Aorta (tissue), 5 donors: ENCODE data around the gene INPPL1. TPM values are rescaled to one million over a fixed set of nuclear protein-coding genes. Genes with fewer than 3 reads are reported as not detected.

Experiments
- ATAC-seq: fragments of 200-7000 bp; cut with Tn5 transposase; one replicate; pipeline ENCODE4 v1.9.1; 2022; ENCODE audit warnings: moderate library complexity; ENCODE audit not compliant: low FRiP score
- DNase-seq, 2 donors: peaks; one replicate each; pipeline ENCODE4 v3.0.0-alpha.2; 2020
- H3K27ac ChIP-seq, 2 donors: one replicate each; pipeline ENCODE4 v1.5.1; 2013; ENCODE audit warnings: low read length in 2 of 2, mild to moderate bottlenecking in 2 of 2, moderate library complexity in 2 of 2, control low read depth in 1 of 2, inconsistent platforms in 1 of 2, low read depth in 1 of 2
- H3K27me3 ChIP-seq, 2 donors: one replicate each; pipeline ENCODE4 v1.6.1; 2013; ENCODE audit warnings: control low read depth in 1 of 2, low read length in 1 of 2, mild to moderate bottlenecking in 1 of 2, moderate library complexity in 1 of 2; ENCODE audit not compliant: insufficient read depth in 2 of 2, control insufficient read depth in 1 of 2
- H3K36me3 ChIP-seq, 2 donors: one replicate each; pipeline ENCODE4 v1.6.1; 2013; ENCODE audit warnings: control low read depth in 1 of 2, low read length in 1 of 2, mild to moderate bottlenecking in 1 of 2; ENCODE audit not compliant: insufficient read depth in 2 of 2, control insufficient read depth in 1 of 2
- H3K4me1 ChIP-seq, 2 donors: one replicate each; pipeline ENCODE4 v1.6.1; 2013; ENCODE audit warnings: low read length in 2 of 2, control low read depth in 1 of 2, mild to moderate bottlenecking in 1 of 2, moderate library complexity in 1 of 2; ENCODE audit not compliant: insufficient read depth in 2 of 2, control insufficient read depth in 1 of 2
- H3K4me3 ChIP-seq, 2 donors: one replicate each; pipeline ENCODE4 v1.5.1; 2013; ENCODE audit warnings: low read length in 2 of 2, control low read depth in 1 of 2, mild to moderate bottlenecking in 1 of 2
- H3K9me3 ChIP-seq: one replicate; pipeline ENCODE4 v1.6.1; 2013; ENCODE audit warnings: mild to moderate bottlenecking, low read length; ENCODE audit not compliant: control insufficient read depth
- WGBS, 2 donors: extraction: QIAGEN DNeasy Blood & Tissue Kit; methylation state at CpG; one replicate each; pipeline ENCODE4 v1.1.7; 2013; 5-methylcytosine and 5-hydroxymethylcytosine counted together
- intact Hi-C, 2 donors: fragments of 100-400 bp; cut with DNase I; formaldehyde crosslinking; loops; one replicate each; pipeline versions ENCODE4 v1.14.2 to v1.15.0; 2022
- polyA plus RNA-seq, 2 donors: library from polyadenylated mRNA; stranded (reverse); fragments of 200-250 nt; gene quantifications; one replicate each; pipeline ENCODE4 v1.2.3, GENCODE V29; 2013
- total RNA-seq, 2 donors: library from RNA; stranded (reverse); fragmentation: NEBNext Ultra II Directional; extraction: Animal tissue kit (Norgen Biotek cat#: 25700); gene quantifications; one replicate each; pipeline ENCODE4 v1.2.1, GENCODE V29; 2021
- donor health status: healthy with polysubstance abuse.
- donor health status: Bipolar disorder and iron deficiency.
- donor health status: DM: no; HTN: no; CAD: no.
- donor health status: DM: no; HTN: no; CAD: no.
- donor health status: DM: yes; HTN: yes; CAD: no.

INPPL1 gene
- total and polyA plus RNA-seq, 4 donors, result 21.9 to 166 (median 132) TPM

DNA sequence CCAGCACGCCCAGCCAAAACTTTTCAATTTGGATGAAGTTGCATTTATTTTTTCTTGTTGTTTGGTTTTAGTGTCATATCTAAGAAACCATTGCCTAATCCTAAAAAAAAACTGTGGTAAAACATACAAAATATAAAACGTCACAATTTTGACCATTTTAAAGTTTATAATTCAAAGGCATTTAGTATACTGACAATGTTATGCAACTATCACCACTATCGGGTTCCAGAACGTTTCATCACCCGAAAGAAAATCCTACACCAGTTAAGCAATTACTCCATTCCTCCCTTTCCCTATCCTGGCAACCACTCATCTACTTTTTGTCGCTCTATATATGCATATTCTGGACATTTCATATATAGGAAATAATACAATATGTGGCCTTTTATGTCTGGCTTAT, 49.9 kb downstream of the INPPL1 start:
- 82 to 85% methylated on average over 6 of the region's 6 CpGs for WGBS, 2 donors

DNA sequence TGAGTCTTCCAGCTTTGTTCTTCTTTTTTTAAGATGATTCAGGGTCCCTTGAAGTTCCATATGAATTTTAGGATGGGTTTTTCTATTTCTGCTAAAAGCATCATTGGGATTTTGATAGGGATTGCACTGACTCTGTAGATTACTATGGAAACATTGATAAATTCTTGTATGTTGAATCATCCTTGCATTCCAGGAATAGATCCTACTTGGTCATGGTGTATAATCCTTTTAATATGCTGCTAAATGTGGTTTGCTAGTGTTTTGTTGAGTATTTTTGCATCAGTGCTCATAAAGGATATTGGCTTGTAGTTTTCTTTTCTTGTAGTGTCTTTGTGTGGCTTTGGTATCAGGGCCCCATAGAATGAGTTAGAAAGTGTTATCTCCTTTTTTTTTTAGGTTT, 54.3 kb downstream of the INPPL1 start:
- Histone ChIP-seq H3K9me3 (peaks cover 2% of the 10 kb centered on the region), H3K27me3 (no peaks in the 10 kb centered on the region), H3K36me3 (no peaks in the 10 kb centered on the region), H3K4me1 (no peaks in the 10 kb centered on the region), H3K27ac (no peak overlapping the region), H3K4me3 (no peak overlapping the region)
- ATAC-seq (no peak), DNase-seq (no peak)
- intact Hi-C loops, result no loop called here

More for the DNA sequence above, 49.9 kb downstream of the INPPL1 start:
- Histone ChIP-seq H3K4me3 (no peak overlapping the region), H3K4me1 (no peaks in the 10 kb centered on the region), H3K9me3 (no peaks in the 10 kb centered on the region), H3K27me3 (no peaks in the 10 kb centered on the region), H3K36me3 (no peaks in the 10 kb centered on the region), H3K27ac (no peak overlapping the region)
- DNase-seq, result no peak
- ATAC-seq, result no peak
- intact Hi-C loops, result no loop called here

DNA sequence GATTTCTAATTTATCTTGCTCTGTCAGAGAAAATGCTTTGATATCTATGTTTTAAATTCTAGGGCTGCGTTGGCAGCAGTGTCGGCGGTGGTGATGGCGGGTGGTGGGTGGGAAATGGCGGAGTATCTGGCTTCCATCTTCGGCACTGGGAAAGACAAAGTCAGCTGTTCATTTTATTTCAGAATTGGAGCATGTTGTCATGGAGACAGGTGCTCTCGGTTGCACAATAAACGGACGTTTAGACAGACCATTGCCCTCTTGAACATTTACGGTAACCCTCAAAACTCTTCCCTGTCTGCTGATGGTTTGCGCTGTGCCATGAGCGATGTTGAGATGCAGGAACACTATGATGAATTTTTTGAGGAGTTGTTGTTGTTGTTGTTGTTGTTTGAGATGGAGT, 55.5 kb downstream of the INPPL1 start:
- intact Hi-C loops, result no loop called here
- Histone ChIP-seq H3K27me3 (no peaks in the 10 kb centered on the region), H3K9me3 (peaks cover 2% of the 10 kb centered on the region), H3K27ac (no peak overlapping the region), H3K4me3 (no peak overlapping the region), H3K4me1 (no peaks in the 10 kb centered on the region), H3K36me3 (no peaks in the 10 kb centered on the region)
- DNase-seq (no peak), ATAC-seq (no peak)
- 91 to 94% methylated on average over 12 of the region's 12 CpGs for WGBS, 2 donors

DNA sequence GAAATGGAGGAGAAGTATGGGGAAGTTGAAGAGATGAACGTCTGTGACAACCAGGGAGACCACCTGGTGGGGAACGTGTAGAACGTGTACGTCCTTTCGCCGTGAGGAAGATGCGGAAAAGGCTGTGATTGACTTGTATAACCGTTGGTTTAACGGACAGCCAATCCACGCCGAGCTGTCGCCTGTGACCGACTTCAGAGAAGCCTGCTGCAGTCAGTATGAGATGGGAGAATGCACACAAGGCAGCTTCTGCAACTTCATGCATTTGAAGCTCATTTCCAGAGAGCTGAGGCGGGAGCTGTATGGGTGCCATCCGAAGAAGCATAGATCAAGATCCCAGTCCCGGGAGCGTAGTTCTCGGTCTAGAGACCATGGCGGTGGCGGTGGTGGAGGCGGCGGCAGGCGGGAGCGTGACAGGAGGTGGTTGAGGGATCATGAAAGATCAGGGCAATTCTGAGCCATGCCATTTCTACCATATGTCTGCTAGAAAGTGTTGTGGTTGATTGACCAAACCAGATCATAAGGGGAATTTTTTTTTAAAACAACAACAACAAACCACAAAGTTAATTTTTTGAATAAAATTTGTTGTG, 56.3 kb downstream of the INPPL1 start:
- 94 to 95% methylated on average over 24 of the region's 24 CpGs for WGBS, 2 donors
- H3K36me3 ChIP-seq, result no peaks in the 10 kb centered on the region
- DNase-seq, result no peak
- peaks cover 2% of the 10 kb centered on the region for H3K9me3 ChIP-seq
- no peak overlapping the region for H3K27ac ChIP-seq
- intact Hi-C loops, result no loop called here
- no peaks in the 10 kb centered on the region for H3K4me1 ChIP-seq
- no peak for ATAC-seq
- no peak overlapping the region for H3K4me3 ChIP-seq
- H3K27me3 ChIP-seq, result no peaks in the 10 kb centered on the region

DNA sequence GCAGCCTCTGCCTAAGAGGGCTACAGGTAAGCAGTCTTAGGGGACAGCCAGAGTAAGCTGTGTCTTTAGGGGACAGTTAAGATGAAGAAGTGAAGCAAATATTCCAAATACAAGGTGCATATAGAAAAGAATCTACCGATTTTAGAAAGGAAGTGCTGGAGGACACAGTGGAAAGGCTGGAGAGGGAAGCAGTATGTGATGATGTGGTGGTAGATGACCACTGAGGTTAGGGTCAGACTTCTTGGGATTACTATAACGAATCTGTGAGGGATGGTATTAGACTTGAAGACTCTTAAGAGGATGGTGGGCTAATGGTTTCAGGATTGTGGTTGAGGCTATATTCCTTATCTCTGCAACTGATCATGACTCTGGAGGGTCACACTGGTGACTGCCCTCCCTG, 59.4 kb downstream of the INPPL1 start:
- Histone ChIP-seq H3K4me3 (no peak overlapping the region), H3K4me1 (no peaks in the 10 kb centered on the region), H3K27ac (no peak overlapping the region), H3K9me3 (peaks cover 2% of the 10 kb centered on the region), H3K36me3 (no peaks in the 10 kb centered on the region), H3K27me3 (no peaks in the 10 kb centered on the region)
- intact Hi-C loops, result no loop called here
- no peak for DNase-seq
- WGBS, 2 donors, result 80% methylated on average over 2 of the region's 2 CpGs
- no peak for ATAC-seq

DNA sequence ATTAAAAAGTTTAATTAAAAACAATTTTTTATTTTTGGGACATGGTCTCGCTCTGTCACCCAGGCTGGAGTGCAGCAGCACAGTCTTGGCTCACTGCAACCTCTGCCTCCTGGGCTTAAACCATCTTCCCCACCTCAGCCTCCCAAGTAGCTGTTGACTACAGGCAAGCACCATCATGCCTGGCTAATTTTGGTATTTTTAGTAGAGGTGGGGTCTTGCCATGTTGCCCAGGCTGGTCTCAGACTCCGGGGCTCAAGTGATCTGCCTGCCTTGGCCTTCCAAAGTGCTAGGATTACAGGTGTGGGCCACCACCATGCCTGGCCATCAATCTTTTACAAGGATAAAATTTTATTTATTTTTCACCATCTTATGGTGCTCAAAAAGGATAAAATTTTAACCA, 62.7 kb downstream of the INPPL1 start:
- WGBS, 2 donors, result 91 to 95% methylated on average over 2 of the region's 2 CpGs
- H3K27me3 ChIP-seq, result no peaks in the 10 kb centered on the region

More for the DNA sequence above, 62.7 kb downstream of the INPPL1 start:
- no peak for DNase-seq
- Histone ChIP-seq H3K4me1 (no peaks in the 10 kb centered on the region), H3K9me3 (no peaks in the 10 kb centered on the region), H3K4me3 (no peak overlapping the region), H3K27ac (no peak overlapping the region), H3K36me3 (no peaks in the 10 kb centered on the region)
- no peak for ATAC-seq
- intact Hi-C loops, result no loop called here

Other genes with a start within 250 kb of the INPPL1 start
- 10 to 100 TPM; 13.0 to 24.8 TPM for gene IL18BP, start 225.9 kb upstream of the INPPL1 start, total RNA-seq
- gene IL18BP, start 225.9 kb upstream of the INPPL1 start, polyA plus RNA-seq, result 10 to 100 TPM in 1 of 2 donors, 1 to 10 TPM in 1; 7.8 to 12.5 TPM
- 100 to 1,000 TPM; 150 to 241 TPM for gene NUMA1, start 144.2 kb upstream of the INPPL1 start, total RNA-seq
- 100 to 1,000 TPM in 1 of 2 donors, 10 to 100 TPM in 1; 40.4 to 322 TPM for gene NUMA1, start 144.2 kb upstream of the INPPL1 start, polyA plus RNA-seq
- 1 to 10 TPM; 6.6 to 8.5 TPM for gene LRRC51, start 143.9 kb upstream of the INPPL1 start, total RNA-seq
- 10 to 100 TPM in 1 of 2 donors, 1 to 10 TPM in 1; 8.6 to 12.8 TPM for gene LRRC51, start 143.9 kb upstream of the INPPL1 start, polyA plus RNA-seq
- gene LAMTOR1, start 121.5 kb upstream of the INPPL1 start, total RNA-seq, result 10 to 100 TPM; 61.1 to 62.6 TPM
- 100 to 1,000 TPM; 100 to 160 TPM for gene LAMTOR1, start 121.5 kb upstream of the INPPL1 start, polyA plus RNA-seq
- not detected for gene TOMT, start 118.8 kb upstream of the INPPL1 start, total RNA-seq
- not detected for gene TOMT, start 118.8 kb upstream of the INPPL1 start, polyA plus RNA-seq
- gene ANAPC15, start 112.1 kb upstream of the INPPL1 start, total RNA-seq, result 10 to 100 TPM; 24.6 to 24.7 TPM
- 10 to 100 TPM; 48.5 to 71.6 TPM for gene ANAPC15, start 112.1 kb upstream of the INPPL1 start, polyA plus RNA-seq
- 1 to 10 TPM in 1 of 2 donors, not detected in 1; 4.7 TPM for gene FOLR3, start 89.0 kb upstream of the INPPL1 start, total RNA-seq
- not detected for gene FOLR3, start 89.0 kb upstream of the INPPL1 start, polyA plus RNA-seq
- not detected for gene FOLR1, start 32.6 kb upstream of the INPPL1 start, total RNA-seq
- not detected for gene FOLR1, start 32.6 kb upstream of the INPPL1 start, polyA plus RNA-seq
- gene FOLR2, start 8.0 kb upstream of the INPPL1 start, total RNA-seq, result 10 to 100 TPM; 27.7 to 85.2 TPM
- gene FOLR2, start 8.0 kb upstream of the INPPL1 start, polyA plus RNA-seq, result 10 to 100 TPM in 1 of 2 donors, 1 to 10 TPM in 1; 8.8 to 25.3 TPM
- gene PHOX2A, start 19.4 kb downstream of the INPPL1 start, total RNA-seq, result not detected
- gene PHOX2A, start 19.4 kb downstream of the INPPL1 start, polyA plus RNA-seq, result not detected
- 10 to 100 TPM; 17.2 to 17.3 TPM for gene CLPB, start 209.8 kb downstream of the INPPL1 start, total RNA-seq
- 1 to 10 TPM; 3.9 to 6.0 TPM for gene CLPB, start 209.8 kb downstream of the INPPL1 start, polyA plus RNA-seq